ENCODE measurements around the gene XCL1. TPM values are rescaled to one million over a fixed set of nuclear protein-coding genes. Genes with fewer than 3 reads are reported as not detected.

XCL1 gene
- total RNA-seq, 1 experiment from 2014 or later: not detected

DNA sequence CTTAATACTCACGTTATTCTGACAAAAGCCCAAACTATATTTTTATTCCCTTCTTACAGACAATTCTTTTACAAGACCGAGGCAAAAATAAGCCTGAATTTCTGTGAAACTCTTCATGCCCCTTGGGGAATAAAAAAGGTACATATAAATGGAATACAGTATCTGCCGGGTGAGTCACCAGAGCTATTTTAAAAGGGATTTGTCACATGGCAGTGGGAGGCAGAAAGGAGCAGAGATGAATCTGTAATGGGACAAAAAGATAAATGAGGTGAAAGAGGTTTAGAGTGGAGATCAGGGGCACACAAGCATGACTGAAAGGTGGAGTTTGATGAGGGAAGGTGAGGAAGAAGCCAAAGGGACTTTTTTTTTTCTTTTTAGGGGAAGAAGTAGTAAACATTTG lies 8.8 kb downstream of the XCL1 start:
- H3K9me3 ChIP-seq (ENCODE audit: low read depth, low read length, poor library complexity, severe bottlenecking): no peaks in the 10 kb centered on the region
- no peak overlapping the region for H3K27ac ChIP-seq (ENCODE audit: low read depth, low read length, poor library complexity, severe bottlenecking)
- intact Hi-C loops (cut with micrococcal nuclease; ENCODE audit: unreplicated experiment): no loop called here
- no peaks in the 10 kb centered on the region for H3K36me3 ChIP-seq (ENCODE audit: insufficient read depth, low read length, poor library complexity, severe bottlenecking)
- no peaks in the 10 kb centered on the region for H3K27me3 ChIP-seq (replicated peaks; ENCODE audit: insufficient read depth, low read depth, low read length, poor library complexity)
- POLR2A ChIA-PET (ENCODE audit: low non-redundant PET): interaction anchor here (0.5 kb wide), 1 partner anchor 895 kb away, joined by 4 read pairs; no protein-coding TSS in a partner anchor
- no peak for TF ChIP-seq EZH2 (IDR thresholded peaks at IDR 0.05; ENCODE audit: borderline replicate concordance, low read depth, low read length, poor library complexity, severe bottlenecking)
- TF ChIP-seq, protein P1, sequence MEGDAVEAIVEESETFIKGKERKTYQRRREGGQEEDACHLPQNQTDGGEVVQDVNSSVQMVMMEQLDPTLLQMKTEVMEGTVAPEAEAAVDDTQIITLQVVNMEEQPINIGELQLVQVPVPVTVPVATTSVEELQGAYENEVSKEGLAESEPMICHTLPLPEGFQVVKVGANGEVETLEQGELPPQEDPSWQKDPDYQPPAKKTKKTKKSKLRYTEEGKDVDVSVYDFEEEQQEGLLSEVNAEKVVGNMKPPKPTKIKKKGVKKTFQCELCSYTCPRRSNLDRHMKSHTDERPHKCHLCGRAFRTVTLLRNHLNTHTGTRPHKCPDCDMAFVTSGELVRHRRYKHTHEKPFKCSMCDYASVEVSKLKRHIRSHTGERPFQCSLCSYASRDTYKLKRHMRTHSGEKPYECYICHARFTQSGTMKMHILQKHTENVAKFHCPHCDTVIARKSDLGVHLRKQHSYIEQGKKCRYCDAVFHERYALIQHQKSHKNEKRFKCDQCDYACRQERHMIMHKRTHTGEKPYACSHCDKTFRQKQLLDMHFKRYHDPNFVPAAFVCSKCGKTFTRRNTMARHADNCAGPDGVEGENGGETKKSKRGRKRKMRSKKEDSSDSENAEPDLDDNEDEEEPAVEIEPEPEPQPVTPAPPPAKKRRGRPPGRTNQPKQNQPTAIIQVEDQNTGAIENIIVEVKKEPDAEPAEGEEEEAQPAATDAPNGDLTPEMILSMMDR (conservative IDR thresholded peaks at IDR 0.05; ENCODE audit: low read depth, low read length): no peak
- BruUV-seq (replicated peaks): no TSS peak
- CTCF ChIA-PET: no interaction called here
- peak; percentile 33 for DNase-seq (ENCODE audit: low spot score)
- no peak overlapping the region for H3K4me3 ChIP-seq (ENCODE audit: low read depth, low read length, poor library complexity, severe bottlenecking)
- H3K4me1 ChIP-seq (ENCODE audit: insufficient read depth, low read length, poor library complexity, severe bottlenecking): no peaks in the 10 kb centered on the region

DNA sequence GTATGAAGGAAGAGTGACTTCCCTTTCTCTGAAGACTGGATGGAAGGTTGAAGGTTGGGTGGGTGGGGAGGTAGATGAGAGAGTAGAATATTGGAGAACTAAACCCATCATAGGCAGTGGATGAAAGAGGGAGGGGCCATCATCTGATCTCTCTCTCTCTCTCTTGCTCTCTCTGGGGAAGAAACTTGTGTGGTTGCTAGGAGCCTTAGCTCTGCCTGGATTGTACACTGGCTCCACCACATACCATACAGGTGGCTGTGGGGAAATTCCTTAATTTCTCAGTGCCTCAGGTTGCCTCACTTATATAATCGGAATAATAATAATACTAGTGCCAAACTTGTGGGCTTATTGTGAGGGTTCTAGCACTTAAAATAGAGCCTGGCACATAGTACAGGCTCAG lies 9.5 kb downstream of the XCL1 start:
- BruUV-seq (replicated peaks): no TSS peak
- Histone ChIP-seq H3K36me3 (ENCODE audit: insufficient read depth, low read length, poor library complexity, severe bottlenecking) (no peaks in the 10 kb centered on the region), H3K9me3 (ENCODE audit: low read depth, low read length, poor library complexity, severe bottlenecking) (no peaks in the 10 kb centered on the region), H3K4me3 (ENCODE audit: low read depth, low read length, poor library complexity, severe bottlenecking) (no peak overlapping the region), H3K4me1 (ENCODE audit: insufficient read depth, low read length, poor library complexity, severe bottlenecking) (no peaks in the 10 kb centered on the region), H3K27me3 (replicated peaks; ENCODE audit: insufficient read depth, low read depth, low read length, poor library complexity) (no peaks in the 10 kb centered on the region), H3K27ac (ENCODE audit: low read depth, low read length, poor library complexity, severe bottlenecking) (no peak overlapping the region)
- TF ChIP-seq, protein P1 (conservative IDR thresholded peaks at IDR 0.05; ENCODE audit: low read depth, low read length): no peak
- no peak for TF ChIP-seq EZH2 (IDR thresholded peaks at IDR 0.05; ENCODE audit: borderline replicate concordance, low read depth, low read length, poor library complexity, severe bottlenecking)
- no peak for DNase-seq (ENCODE audit: low spot score)
- intact Hi-C loops (cut with micrococcal nuclease; ENCODE audit: unreplicated experiment): no loop called here
- ChIA-PET CTCF (no interaction called here), POLR2A (ENCODE audit: low non-redundant PET) (no interaction called here)

DNA sequence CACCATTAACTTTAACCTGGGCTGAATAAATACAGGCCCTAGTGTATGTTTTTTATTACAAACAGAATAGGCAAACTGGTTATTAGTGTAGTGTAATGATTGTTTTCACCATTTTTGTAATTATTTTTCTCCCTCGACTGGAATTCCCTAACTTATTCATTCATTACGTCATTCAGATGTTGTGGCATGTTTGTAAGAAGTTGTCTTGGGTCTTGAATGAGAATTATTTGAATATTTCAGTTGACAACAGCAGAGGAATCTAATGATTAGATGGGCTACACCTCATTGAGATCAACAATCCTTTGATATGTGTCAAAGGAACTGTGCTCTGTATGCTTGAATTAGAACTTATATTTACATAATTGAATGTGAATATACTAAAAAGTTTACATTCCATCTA lies 12.8 kb downstream of the XCL1 start:
- CTCF ChIA-PET: no interaction called here
- intact Hi-C loops (cut with micrococcal nuclease; ENCODE audit: unreplicated experiment): no loop called here
- H3K27me3 ChIP-seq (replicated peaks; ENCODE audit: insufficient read depth, low read depth, low read length, poor library complexity): no peaks in the 10 kb centered on the region
- POLR2A ChIA-PET (ENCODE audit: low non-redundant PET): no interaction called here
- TF ChIP-seq, protein P1 (conservative IDR thresholded peaks at IDR 0.05; ENCODE audit: low read depth, low read length): no peak
- no peak for TF ChIP-seq EZH2 (IDR thresholded peaks at IDR 0.05; ENCODE audit: borderline replicate concordance, low read depth, low read length, poor library complexity, severe bottlenecking)
- no peaks in the 10 kb centered on the region for H3K4me1 ChIP-seq (ENCODE audit: insufficient read depth, low read length, poor library complexity, severe bottlenecking)
- BruUV-seq (replicated peaks): no TSS peak
- no peaks in the 10 kb centered on the region for H3K9me3 ChIP-seq (ENCODE audit: low read depth, low read length, poor library complexity, severe bottlenecking)
- no peak for DNase-seq (ENCODE audit: low spot score)
- no peak overlapping the region for H3K4me3 ChIP-seq (ENCODE audit: low read depth, low read length, poor library complexity, severe bottlenecking)
- no peak overlapping the region for H3K27ac ChIP-seq (ENCODE audit: low read depth, low read length, poor library complexity, severe bottlenecking)
- H3K36me3 ChIP-seq (ENCODE audit: insufficient read depth, low read length, poor library complexity, severe bottlenecking): no peaks in the 10 kb centered on the region

All from A673 (cell line).